HCT116 (cell line): ENCODE measurements around the gene RBM34. TPM values are rescaled to one million over a fixed set of nuclear protein-coding genes. Genes with fewer than 3 reads are reported as not detected.

Source experiments
- ATAC-seq: fragments of 200-7000 bp; cut with Tn5 transposase; 2 replicates; pipeline ENCODE4 v1.9.1; 2020; ENCODE audit warnings: mild to moderate bottlenecking, moderate library complexity
- BruUV-seq: library from RNA; stranded (reverse); fragments of 400-500 nt; replicated peaks from 2 replicates; lab custom pipeline; 2021; lab: Mats Ljungman, UMichigan
- CTCF ChIA-PET: fragments of 300-600 bp; sonication (Branson Sonifier 250); formaldehyde crosslinking; loops from one replicate; lab custom pipeline; 2021; ENCODE audit warnings: antibody characterized with exemption; lab: Charles Lee
- POLR2A ChIA-PET: fragments of 300-600, 350-600 bp; sonication (Branson Sonifier 250); formaldehyde crosslinking; loops from one replicate; lab custom pipeline; 2021; ENCODE audit warnings: antibody characterized with exemption; lab: Charles Lee
- RAD21 ChIA-PET, 2 experiments: fragments of 300-600 bp; sonication (Branson Sonifier 250); formaldehyde crosslinking; loops; one replicate each; lab custom pipeline; 2023; ENCODE audit warnings: low total read pairs in 2 of 2; ENCODE audit not compliant: uncharacterized antibody in 2 of 2, unreplicated experiment in 2 of 2, low non-redundant PET in 1 of 2; lab: Charles Lee
- DNase-seq: peaks from one replicate; pipeline ENCODE4 v3.0.0-alpha.2; 2010; ENCODE audit warnings: low read depth, low spot score
- H2AFZ ChIP-seq: fragments of 200-600 bp; shearing (Covaris generic), sonication (generic); 2 replicates; pipeline ENCODE4 v1.6.1; 2017; ENCODE audit warnings: low read depth, mixed run types, mixed read lengths, antibody characterized with exemption, low read length; ENCODE audit not compliant: poor library complexity, severe bottlenecking
- H3K27ac ChIP-seq: 2 replicates; pipeline ENCODE4 v1.5.1; 2012; ENCODE audit warnings: low read depth, low read length
- H3K27me3 ChIP-seq: fragments of 200-600 bp; sonication (generic); 2 replicates; pipeline ENCODE4 v1.6.1; 2016; ENCODE audit warnings: mixed run types, low read length, mixed read lengths; ENCODE audit not compliant: insufficient read depth
- H3K36me3 ChIP-seq, 2 experiments: fragments of 200-500 bp in 1 of 2; fragments of 200-600 bp in 1 of 2; sonication (Bioruptor generic) in 1 of 2; sonication (generic) in 1 of 2; 2 replicates each; pipeline versions ENCODE4 v1.5.1 to v1.6.1; 2014 to 2016; ENCODE audit warnings: low read length in 2 of 2, inconsistent platforms in 1 of 2, mixed read lengths in 1 of 2, mixed run types in 1 of 2; ENCODE audit not compliant: insufficient read depth in 2 of 2, control insufficient read depth in 1 of 2
- H3K4me1 ChIP-seq, 2 experiments: fragments of 200-600 bp in 1 of 2; sonication (generic) in 1 of 2; 2 replicates each; pipeline versions ENCODE4 v1.5.1 to v1.6.1; 2012 to 2017; ENCODE audit warnings: low read length in 2 of 2, inconsistent platforms in 1 of 2, mild to moderate bottlenecking in 1 of 2, mixed read lengths in 1 of 2, mixed run types in 1 of 2, moderate library complexity in 1 of 2; ENCODE audit not compliant: insufficient read depth in 2 of 2, control insufficient read depth in 1 of 2
- H3K4me2 ChIP-seq: fragments of 200-600 bp; sonication (generic); 2 replicates; pipeline ENCODE4 v1.6.1; 2017; ENCODE audit warnings: mixed run types, low read length, mixed read lengths
- H3K4me3 ChIP-seq, 2 experiments: fragments of 200-600 bp in 1 of 2; sonication (generic) in 1 of 2; replicated peaks in 1 of 2; 2 replicates each; pipeline ENCODE4 v1.5.1; 2011 to 2016; ENCODE audit warnings: low read length in 2 of 2, control low read depth in 1 of 2, low read depth in 1 of 2, mild to moderate bottlenecking in 1 of 2, mixed read lengths in 1 of 2, mixed run types in 1 of 2
- H3K79me2 ChIP-seq: fragments of 200-600 bp; sonication (generic); 2 replicates; pipeline ENCODE4 v1.6.1; 2017; ENCODE audit warnings: mild to moderate bottlenecking, mixed run types, low read length, moderate library complexity, mixed read lengths; ENCODE audit not compliant: insufficient read depth
- H3K9ac ChIP-seq: fragments of 200-600 bp; sonication (generic); 2 replicates; pipeline ENCODE4 v1.6.1; 2016; ENCODE audit warnings: low read length, mixed read lengths
- H3K9me2 ChIP-seq: fragments of 200-600 bp; sonication (generic), shearing (Covaris generic); 2 replicates; pipeline ENCODE4 v1.6.1; 2017; ENCODE audit warnings: mixed run types, mild to moderate bottlenecking, moderate library complexity; ENCODE audit not compliant: insufficient read depth
- H3K9me3 ChIP-seq, 2 experiments: fragments of 200-500 bp in 1 of 2; fragments of 200-600 bp in 1 of 2; sonication (Bioruptor generic) in 1 of 2; sonication (generic) in 1 of 2; 2 replicates each; pipeline ENCODE4 v1.6.1; 2014 to 2017; ENCODE audit warnings: low read length in 2 of 2, mixed read lengths in 2 of 2, inconsistent platforms in 1 of 2, low read depth in 1 of 2, mild to moderate bottlenecking in 1 of 2, mixed run types in 1 of 2, moderate library complexity in 1 of 2; ENCODE audit not compliant: control insufficient read depth in 1 of 2, insufficient read depth in 1 of 2
- H4K20me1 ChIP-seq: fragments of 200-600 bp; sonication (generic), shearing (Covaris generic); 2 replicates; pipeline ENCODE4 v1.6.1; 2017; ENCODE audit warnings: mixed run types, mild to moderate bottlenecking, moderate library complexity; ENCODE audit not compliant: insufficient read depth
- CBX3 ChIP-seq: IDR thresholded peaks from 2 replicates; pipeline ENCODE4 v1.6.1; 2012; ENCODE audit warnings: low read depth
- EZH2 ChIP-seq: fragments of 200-600 bp; sonication (generic); IDR thresholded peaks from 2 replicates; pipeline ENCODE4 v1.6.1; 2017; ENCODE audit warnings: antibody characterized with exemption, mixed run types
- EZH2phosphoT487 ChIP-seq: fragments of 200-600 bp; IDR thresholded peaks from 2 replicates; pipeline ENCODE4 v1.6.1; 2018; ENCODE audit warnings: antibody characterized with exemption, borderline replicate concordance
- FOSL1 ChIP-seq: IDR thresholded peaks from 2 replicates; pipeline ENCODE4 v1.6.1; 2012; ENCODE audit warnings: low read depth
- JUND ChIP-seq: IDR thresholded peaks from 2 replicates; pipeline ENCODE4 v1.6.1; 2012
- POLR2A ChIP-seq: IDR thresholded peaks from 2 replicates; pipeline ENCODE4 v1.7.0; 2011; ENCODE audit warnings: borderline replicate concordance; ENCODE audit not compliant: insufficient read depth, insufficient read length; ENCODE audit errors: extremely low read depth
- SIN3A ChIP-seq: IDR thresholded peaks from 2 replicates; pipeline ENCODE4 v1.6.1; 2012; ENCODE audit warnings: low read depth
- TCF7L2 ChIP-seq: IDR thresholded peaks from 2 replicates; pipeline ENCODE4 v1.7.0; 2011; ENCODE audit warnings: borderline replicate concordance, inconsistent platforms; ENCODE audit not compliant: insufficient read depth, insufficient read length; ENCODE audit errors: extremely low read depth
- YY1 ChIP-seq: IDR thresholded peaks from 2 replicates; pipeline ENCODE4 v1.6.1; 2011; ENCODE audit warnings: low read length, low read depth, moderate library complexity, mild to moderate bottlenecking; ENCODE audit not compliant: insufficient replicate concordance; ENCODE audit errors: extremely low read depth
- ZFX ChIP-seq: fragments of 450-650 bp; IDR thresholded peaks from 2 replicates; pipeline ENCODE4 v1.6.1; 2017
- intact Hi-C: fragments of 100-400 bp; cut with micrococcal nuclease; formaldehyde crosslinking; loops from 2 replicates; pipeline ENCODE4 v1.10.0; 2022
- total RNA-seq: library from RNA; stranded (reverse); gene quantifications from one replicate; pipeline ENCODE4 v1.2.1, GENCODE V29; 2021; ENCODE audit not compliant: unreplicated experiment
- TF ChIP-seq, protein P1 (sequence below): IDR thresholded peaks from 2 replicates; pipeline ENCODE4 v1.6.1; 2012
- TF ChIP-seq, protein P2 (sequence below): IDR thresholded peaks from 2 replicates; pipeline ENCODE4 v1.6.1; 2011; ENCODE audit warnings: mild to moderate bottlenecking, low read length, moderate library complexity; ENCODE audit not compliant: insufficient replicate concordance; ENCODE audit errors: extremely low read depth
- TF ChIP-seq, protein P3 (sequence below): IDR thresholded peaks from 2 replicates; pipeline ENCODE4 v1.6.1; 2012; ENCODE audit warnings: low read depth
- TF ChIP-seq, protein P4 (sequence below): IDR thresholded peaks from 2 replicates; pipeline ENCODE4 v1.6.1; 2012
- TF ChIP-seq, protein P5 (sequence below), 3 experiments: fragments of 200-600 bp in 1 of 3; sonication (generic) in 1 of 3; IDR thresholded peaks in 2 of 3; conservative IDR thresholded peaks in 1 of 3; 2 replicates each; pipeline ENCODE4 v1.5.1; 2012 to 2017; ENCODE audit warnings: low read depth in 2 of 3, low read length in 2 of 3, antibody characterized with exemption in 1 of 3, borderline replicate concordance in 1 of 3, control low read depth in 1 of 3, mild to moderate bottlenecking in 1 of 3, mixed read lengths in 1 of 3, mixed run types in 1 of 3, moderate library complexity in 1 of 3; ENCODE audit not compliant: insufficient read depth in 1 of 3

Gene RBM34
- total RNA-seq, 1 experiment from 2014 or later: 82.0 TPM

DNA sequence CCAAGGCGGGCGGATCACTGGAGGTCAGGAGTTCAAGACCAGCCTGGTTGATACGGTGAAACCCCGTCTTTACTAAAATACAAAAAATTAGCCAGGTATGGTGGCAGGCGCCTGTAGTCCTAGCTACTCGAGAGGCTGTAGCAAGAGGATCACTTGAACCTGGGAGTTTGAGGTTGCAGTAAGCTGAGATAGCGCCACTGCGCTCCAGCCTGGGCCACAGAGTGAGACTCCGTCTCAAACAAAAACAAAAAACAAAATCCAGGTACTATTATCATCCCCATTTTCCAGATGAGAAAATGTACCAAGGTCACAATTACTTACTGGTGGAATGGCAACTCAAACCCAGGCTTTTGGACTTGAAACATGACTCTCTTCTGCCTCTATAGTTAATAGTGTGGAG lies 36.9 kb downstream of the RBM34 start:
- ATAC-seq (no peak), DNase-seq (no peak)
- Histone ChIP-seq H3K27ac (no peak overlapping the region), H3K4me2 (no peak overlapping the region), H3K27me3 (no peaks in the 10 kb centered on the region), H2AFZ (no peak overlapping the region), H3K4me3 (no peak overlapping the region), H3K4me1 (peaks cover 8 to 14% of the 10 kb centered on the region in 2 experiments; a peak in 3 of 4 replicates), H3K36me3 (peaks cover 21 to 55% of the 10 kb centered on the region in 2 experiments), H4K20me1 (peaks cover 55% of the 10 kb centered on the region; the same call in 1 of the 2 replicates), H3K9me2 (no peaks in the 10 kb centered on the region), H3K79me2 (peaks cover 95% of the 10 kb centered on the region), H3K9ac (no peak overlapping the region), H3K9me3 (no peaks in the 10 kb centered on the region)
- ChIA-PET RAD21 (no interaction called here), CTCF (no interaction called here), POLR2A (no interaction called here)
- intact Hi-C loops: no loop called here
- TF ChIP-seq EZH2: no peak
- TF ChIP-seq SIN3A: no peak
- TF ChIP-seq FOSL1: no peak
- TF ChIP-seq TCF7L2: no peak
- TF ChIP-seq, protein P1, sequence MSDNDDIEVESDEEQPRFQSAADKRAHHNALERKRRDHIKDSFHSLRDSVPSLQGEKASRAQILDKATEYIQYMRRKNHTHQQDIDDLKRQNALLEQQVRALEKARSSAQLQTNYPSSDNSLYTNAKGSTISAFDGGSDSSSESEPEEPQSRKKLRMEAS: no peak
- TF ChIP-seq, protein P2, sequence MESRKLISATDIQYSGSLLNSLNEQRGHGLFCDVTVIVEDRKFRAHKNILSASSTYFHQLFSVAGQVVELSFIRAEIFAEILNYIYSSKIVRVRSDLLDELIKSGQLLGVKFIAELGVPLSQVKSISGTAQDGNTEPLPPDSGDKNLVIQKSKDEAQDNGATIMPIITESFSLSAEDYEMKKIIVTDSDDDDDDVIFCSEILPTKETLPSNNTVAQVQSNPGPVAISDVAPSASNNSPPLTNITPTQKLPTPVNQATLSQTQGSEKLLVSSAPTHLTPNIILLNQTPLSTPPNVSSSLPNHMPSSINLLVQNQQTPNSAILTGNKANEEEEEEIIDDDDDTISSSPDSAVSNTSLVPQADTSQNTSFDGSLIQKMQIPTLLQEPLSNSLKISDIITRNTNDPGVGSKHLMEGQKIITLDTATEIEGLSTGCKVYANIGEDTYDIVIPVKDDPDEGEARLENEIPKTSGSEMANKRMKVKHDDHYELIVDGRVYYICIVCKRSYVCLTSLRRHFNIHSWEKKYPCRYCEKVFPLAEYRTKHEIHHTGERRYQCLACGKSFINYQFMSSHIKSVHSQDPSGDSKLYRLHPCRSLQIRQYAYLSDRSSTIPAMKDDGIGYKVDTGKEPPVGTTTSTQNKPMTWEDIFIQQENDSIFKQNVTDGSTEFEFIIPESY: no peak
- no peak for TF ChIP-seq CBX3
- TF ChIP-seq, protein P3, sequence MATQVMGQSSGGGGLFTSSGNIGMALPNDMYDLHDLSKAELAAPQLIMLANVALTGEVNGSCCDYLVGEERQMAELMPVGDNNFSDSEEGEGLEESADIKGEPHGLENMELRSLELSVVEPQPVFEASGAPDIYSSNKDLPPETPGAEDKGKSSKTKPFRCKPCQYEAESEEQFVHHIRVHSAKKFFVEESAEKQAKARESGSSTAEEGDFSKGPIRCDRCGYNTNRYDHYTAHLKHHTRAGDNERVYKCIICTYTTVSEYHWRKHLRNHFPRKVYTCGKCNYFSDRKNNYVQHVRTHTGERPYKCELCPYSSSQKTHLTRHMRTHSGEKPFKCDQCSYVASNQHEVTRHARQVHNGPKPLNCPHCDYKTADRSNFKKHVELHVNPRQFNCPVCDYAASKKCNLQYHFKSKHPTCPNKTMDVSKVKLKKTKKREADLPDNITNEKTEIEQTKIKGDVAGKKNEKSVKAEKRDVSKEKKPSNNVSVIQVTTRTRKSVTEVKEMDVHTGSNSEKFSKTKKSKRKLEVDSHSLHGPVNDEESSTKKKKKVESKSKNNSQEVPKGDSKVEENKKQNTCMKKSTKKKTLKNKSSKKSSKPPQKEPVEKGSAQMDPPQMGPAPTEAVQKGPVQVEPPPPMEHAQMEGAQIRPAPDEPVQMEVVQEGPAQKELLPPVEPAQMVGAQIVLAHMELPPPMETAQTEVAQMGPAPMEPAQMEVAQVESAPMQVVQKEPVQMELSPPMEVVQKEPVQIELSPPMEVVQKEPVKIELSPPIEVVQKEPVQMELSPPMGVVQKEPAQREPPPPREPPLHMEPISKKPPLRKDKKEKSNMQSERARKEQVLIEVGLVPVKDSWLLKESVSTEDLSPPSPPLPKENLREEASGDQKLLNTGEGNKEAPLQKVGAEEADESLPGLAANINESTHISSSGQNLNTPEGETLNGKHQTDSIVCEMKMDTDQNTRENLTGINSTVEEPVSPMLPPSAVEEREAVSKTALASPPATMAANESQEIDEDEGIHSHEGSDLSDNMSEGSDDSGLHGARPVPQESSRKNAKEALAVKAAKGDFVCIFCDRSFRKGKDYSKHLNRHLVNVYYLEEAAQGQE: no peak
- no peak for TF ChIP-seq YY1
- TF ChIP-seq, protein P4, sequence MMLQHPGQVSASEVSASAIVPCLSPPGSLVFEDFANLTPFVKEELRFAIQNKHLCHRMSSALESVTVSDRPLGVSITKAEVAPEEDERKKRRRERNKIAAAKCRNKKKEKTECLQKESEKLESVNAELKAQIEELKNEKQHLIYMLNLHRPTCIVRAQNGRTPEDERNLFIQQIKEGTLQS: no peak
- TF ChIP-seq ZFX: no peak
- TF ChIP-seq POLR2A: no peak
- TF ChIP-seq, protein P5, sequence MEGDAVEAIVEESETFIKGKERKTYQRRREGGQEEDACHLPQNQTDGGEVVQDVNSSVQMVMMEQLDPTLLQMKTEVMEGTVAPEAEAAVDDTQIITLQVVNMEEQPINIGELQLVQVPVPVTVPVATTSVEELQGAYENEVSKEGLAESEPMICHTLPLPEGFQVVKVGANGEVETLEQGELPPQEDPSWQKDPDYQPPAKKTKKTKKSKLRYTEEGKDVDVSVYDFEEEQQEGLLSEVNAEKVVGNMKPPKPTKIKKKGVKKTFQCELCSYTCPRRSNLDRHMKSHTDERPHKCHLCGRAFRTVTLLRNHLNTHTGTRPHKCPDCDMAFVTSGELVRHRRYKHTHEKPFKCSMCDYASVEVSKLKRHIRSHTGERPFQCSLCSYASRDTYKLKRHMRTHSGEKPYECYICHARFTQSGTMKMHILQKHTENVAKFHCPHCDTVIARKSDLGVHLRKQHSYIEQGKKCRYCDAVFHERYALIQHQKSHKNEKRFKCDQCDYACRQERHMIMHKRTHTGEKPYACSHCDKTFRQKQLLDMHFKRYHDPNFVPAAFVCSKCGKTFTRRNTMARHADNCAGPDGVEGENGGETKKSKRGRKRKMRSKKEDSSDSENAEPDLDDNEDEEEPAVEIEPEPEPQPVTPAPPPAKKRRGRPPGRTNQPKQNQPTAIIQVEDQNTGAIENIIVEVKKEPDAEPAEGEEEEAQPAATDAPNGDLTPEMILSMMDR (IDR thresholded peaks at IDR 0.05 in 2 of 3, conservative IDR thresholded peaks at IDR 0.05 in 1 of 3; ENCODE audit: borderline replicate concordance in 1 of 3, insufficient read depth in 1 of 3, low read depth in 2 of 3, low read length in 2 of 3): no peak
- no peak for TF ChIP-seq EZH2phosphoT487
- TF ChIP-seq JUND: no peak
- no TSS peak for BruUV-seq
